ENCODE data around the gene ARAF. TPM values are rescaled to one million over a fixed set of nuclear protein-coding genes. Genes with fewer than 3 reads are reported as not detected.

ARAF gene
- total RNA-seq, 4 donors from 2014 or later, result 22.5 to 40.3 (median 31.2) TPM

DNA sequence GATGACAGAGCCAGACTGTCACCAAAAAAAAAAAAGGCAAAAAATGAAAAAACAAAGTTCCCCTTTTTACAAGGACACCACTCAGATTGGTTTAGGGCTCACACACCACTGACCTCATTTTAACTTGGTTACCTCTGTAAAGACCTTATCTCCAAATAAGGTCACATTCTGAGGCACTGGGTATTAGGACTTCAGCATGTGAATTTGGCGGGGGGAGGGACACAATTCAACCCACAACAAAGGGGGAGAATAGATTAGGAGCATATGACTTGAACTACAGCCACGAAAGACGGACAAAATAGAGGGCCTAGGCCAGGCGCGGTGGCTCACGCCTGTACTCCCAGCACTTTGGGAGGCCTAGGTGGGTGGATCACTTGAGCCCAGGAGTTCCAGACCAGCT, 31.0 kb upstream of the ARAF start:
- TF ChIP-seq, protein P1, sequence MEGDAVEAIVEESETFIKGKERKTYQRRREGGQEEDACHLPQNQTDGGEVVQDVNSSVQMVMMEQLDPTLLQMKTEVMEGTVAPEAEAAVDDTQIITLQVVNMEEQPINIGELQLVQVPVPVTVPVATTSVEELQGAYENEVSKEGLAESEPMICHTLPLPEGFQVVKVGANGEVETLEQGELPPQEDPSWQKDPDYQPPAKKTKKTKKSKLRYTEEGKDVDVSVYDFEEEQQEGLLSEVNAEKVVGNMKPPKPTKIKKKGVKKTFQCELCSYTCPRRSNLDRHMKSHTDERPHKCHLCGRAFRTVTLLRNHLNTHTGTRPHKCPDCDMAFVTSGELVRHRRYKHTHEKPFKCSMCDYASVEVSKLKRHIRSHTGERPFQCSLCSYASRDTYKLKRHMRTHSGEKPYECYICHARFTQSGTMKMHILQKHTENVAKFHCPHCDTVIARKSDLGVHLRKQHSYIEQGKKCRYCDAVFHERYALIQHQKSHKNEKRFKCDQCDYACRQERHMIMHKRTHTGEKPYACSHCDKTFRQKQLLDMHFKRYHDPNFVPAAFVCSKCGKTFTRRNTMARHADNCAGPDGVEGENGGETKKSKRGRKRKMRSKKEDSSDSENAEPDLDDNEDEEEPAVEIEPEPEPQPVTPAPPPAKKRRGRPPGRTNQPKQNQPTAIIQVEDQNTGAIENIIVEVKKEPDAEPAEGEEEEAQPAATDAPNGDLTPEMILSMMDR (IDR thresholded peaks at IDR 0.05; ENCODE audit: low read depth), result no peak

DNA sequence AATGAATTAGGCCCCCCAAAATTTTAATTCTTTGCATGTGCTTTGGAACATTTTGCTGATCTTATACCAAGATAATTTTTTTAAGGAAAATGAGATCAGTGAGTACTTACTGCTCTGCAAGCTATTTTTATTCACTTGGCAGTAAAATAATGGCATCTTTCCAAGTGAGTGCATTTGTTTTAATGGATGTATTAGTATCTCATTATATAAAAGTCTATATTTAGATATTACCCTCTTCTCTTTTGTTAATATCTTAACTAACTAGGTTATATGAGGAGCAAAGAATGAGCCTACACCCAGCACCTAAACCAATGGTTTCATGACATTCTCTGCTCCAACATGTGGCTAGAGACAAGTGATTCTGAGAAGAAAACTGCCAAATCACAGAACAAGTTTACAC, 21.1 kb upstream of the ARAF start:
- TF ChIP-seq, protein P1 (IDR thresholded peaks at IDR 0.05; ENCODE audit: low read depth), result no peak

DNA sequence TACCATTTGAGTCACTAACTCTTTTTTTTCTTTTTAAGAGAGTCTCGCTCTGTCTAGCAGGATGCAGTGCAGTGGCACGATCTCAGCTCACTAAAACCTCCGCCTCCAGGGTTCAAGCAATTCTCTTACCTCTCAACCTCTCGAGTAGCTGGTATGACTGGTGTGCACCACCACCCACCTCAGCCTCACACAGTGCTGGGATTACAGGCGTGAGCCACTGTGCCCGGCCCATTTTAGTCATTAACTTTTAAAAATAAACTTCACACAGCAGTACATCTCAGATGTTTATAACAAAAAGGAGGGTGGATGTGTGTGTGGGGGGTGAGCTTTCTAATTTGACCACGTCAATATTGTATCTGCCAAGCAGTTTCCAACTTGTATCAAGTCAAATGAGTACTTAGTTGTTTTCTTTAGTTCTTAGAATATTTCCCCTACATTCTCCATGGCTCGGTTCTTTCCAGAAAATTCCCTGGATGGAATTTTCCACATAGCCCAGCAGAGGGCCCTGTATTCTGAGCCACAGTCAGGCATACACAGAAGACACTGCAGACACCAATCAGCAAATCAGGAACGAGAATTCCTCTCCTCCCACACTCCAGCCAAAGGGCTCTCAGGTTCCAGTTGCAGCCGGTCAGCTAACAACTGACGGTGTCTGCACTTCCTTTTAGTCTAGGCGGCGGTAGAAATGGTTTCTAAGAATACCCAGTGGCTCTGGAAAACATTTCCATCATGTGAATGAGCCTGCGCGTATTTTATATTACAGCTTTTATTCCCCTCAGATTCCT, 20.1 kb upstream of the ARAF start:
- TF ChIP-seq, protein P1 (IDR thresholded peaks at IDR 0.05; ENCODE audit: low read depth), result no peak

DNA sequence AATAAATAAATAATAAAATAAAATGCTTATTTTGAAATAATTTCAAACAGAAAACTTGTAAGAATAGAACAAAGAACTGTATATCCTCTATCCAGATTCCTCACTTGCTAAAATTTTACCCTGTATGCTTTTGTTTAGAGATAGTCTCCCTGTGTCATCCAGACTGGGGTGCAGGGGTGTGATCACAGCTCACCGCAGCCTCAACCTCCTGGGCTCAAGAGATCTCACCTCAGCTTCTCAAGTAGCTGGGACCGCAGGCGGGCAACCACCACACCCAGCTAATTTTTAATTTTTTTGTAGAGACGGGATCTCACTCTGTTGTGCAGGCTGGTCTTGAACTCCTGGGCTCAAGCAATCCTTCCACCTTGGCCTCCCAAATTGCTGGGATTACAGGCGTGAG, 17.5 kb upstream of the ARAF start:
- TF ChIP-seq, protein P1 (IDR thresholded peaks at IDR 0.05; ENCODE audit: low read depth), result no peak

DNA sequence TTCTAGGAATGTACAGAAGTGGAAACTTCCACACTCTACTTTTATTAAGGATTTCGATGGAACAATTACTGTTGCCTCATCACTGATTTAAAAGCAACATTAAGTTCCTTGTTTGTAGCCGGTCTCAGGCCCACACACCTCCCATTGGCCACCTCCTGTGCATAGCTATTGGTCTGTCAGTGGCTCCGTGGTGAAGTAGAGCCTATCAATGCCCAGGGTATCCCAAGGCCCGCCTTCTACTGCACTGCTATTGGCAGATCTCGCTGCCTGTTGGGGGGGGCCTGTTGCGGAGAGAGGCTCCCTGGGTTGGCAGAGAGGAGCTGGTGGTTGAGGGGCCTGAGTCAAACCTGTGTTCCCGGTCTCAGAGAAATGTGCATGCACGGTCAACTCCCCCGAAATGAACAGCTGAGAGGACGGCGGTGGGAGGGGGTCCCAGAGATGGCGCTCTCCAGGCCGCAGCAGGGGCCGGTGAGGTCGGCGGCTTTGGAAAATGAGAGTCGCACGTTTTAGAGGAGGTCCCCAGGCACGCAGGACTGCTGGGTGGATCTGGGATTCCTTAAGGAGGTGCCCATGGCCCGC, 4.9 kb upstream of the ARAF start:
- TF ChIP-seq, protein P1 (IDR thresholded peaks at IDR 0.05; ENCODE audit: low read depth), result no peak

DNA sequence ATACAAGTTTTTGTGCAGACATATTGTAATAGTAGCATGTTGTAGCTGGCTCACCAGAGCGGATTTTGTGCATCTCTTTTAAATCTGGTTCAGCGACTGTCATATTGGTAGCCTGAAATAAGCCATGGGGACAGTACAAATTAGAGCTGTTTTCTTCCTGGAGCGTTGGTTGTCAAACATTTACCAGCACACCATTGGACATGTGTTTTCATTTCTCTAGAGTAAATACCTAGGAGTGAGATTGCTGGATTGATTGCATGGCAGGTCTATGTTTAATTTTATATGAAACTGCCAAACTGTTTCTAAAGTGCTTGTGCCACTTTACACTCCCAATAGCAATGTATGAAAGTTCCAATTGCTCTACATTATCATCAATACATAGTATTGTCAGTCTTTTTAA, 2.6 kb upstream of the ARAF start:
- TF ChIP-seq, protein P1 (IDR thresholded peaks at IDR 0.05; ENCODE audit: low read depth), result no peak

DNA sequence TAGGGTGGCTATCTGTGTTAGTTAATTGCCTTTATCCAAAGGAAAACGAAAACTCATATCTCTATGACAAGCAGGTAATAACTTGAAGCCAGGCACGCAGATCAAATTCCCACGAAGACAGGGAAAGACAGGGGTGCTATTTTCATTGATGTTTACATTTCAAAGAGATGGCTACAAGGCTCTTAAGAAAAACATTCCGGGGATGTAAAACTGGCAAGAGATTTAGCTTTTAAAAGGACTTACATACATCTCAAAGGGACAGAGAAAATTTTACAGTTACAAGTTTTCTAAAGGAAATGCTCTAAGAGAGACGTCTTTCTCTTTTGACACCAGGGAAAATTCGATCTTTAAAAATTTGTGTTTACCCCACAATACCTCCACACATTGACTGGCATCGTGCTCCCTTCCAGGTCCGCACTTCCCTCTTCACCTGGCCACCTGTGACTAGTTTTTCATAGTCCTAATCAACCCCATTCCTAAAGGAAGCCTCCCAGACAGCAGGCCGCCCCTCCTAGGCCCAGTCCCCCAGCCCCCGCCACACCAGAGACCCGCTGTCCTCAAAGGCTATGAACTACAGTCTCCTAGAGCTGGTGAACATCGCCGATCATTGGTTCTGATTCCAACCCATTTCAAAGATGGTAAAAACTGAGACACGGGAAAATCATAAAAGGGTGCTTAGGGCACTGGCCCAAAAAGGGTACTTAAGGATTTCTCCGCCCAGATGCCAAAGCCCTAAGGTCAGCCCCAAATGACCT, 649 bp upstream of the ARAF start:
- TF ChIP-seq, protein P1 (IDR thresholded peaks at IDR 0.05; ENCODE audit: low read depth), result no peak

Measured in subcutaneous adipose tissue (tissue), 4 donors.